ENCODE results near the gene ZNRF3.

DNA sequence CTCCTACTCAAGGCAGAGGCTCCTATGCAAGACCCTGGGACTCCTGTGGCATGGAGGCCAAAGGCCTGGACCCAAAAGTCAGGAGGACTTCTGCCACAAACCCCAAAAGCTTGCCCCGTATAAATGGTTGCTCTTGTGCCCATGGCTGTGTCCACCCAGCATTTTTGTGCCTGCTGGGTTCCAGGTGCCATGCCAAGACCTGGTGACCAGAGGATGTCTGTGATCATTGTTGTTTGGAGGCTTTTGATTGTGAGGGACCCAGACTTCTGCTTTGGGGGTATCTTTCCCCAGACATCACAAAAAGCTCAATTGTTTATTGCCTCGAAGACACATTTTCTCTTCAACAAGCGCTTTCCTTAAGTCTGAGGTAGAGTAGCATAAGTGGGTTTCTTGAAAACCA, 143.2 kb downstream of the ZNRF3 start:
- TF ChIP-seq, protein P1, sequence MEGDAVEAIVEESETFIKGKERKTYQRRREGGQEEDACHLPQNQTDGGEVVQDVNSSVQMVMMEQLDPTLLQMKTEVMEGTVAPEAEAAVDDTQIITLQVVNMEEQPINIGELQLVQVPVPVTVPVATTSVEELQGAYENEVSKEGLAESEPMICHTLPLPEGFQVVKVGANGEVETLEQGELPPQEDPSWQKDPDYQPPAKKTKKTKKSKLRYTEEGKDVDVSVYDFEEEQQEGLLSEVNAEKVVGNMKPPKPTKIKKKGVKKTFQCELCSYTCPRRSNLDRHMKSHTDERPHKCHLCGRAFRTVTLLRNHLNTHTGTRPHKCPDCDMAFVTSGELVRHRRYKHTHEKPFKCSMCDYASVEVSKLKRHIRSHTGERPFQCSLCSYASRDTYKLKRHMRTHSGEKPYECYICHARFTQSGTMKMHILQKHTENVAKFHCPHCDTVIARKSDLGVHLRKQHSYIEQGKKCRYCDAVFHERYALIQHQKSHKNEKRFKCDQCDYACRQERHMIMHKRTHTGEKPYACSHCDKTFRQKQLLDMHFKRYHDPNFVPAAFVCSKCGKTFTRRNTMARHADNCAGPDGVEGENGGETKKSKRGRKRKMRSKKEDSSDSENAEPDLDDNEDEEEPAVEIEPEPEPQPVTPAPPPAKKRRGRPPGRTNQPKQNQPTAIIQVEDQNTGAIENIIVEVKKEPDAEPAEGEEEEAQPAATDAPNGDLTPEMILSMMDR (IDR thresholded peaks at IDR 0.05): no peak
- no peak for TF ChIP-seq POLR2A (IDR thresholded peaks at IDR 0.05)
